SU-DHL-6 (cell line): ENCODE data around the gene CHIC2.
"Not testable (repeated sequence)": the region's sequence is repeated elsewhere in the genome, so short reads cannot be mapped to it uniquely, and the experiment has no call there.

Experiments
- EZH2phosphoT487 ChIP-seq: fragments of 200-600 bp; sonication (generic), shearing (Covaris generic); conservative IDR thresholded peaks from 2 replicates; pipeline ENCODE4 v1.6.1; 2018; ENCODE audit warnings: mild to moderate bottlenecking, antibody characterized with exemption, low read length, moderate library complexity, mixed read lengths
- TF ChIP-seq, protein P1 (sequence below): fragments of 200-600 bp; sonication (generic); IDR thresholded peaks from one replicate; pipeline ENCODE4 v1.5.1; 2017; ENCODE audit warnings: antibody characterized with exemption, mild to moderate bottlenecking, low read length, moderate library complexity; ENCODE audit not compliant: insufficient read depth, poor library complexity, severe bottlenecking

DNA sequence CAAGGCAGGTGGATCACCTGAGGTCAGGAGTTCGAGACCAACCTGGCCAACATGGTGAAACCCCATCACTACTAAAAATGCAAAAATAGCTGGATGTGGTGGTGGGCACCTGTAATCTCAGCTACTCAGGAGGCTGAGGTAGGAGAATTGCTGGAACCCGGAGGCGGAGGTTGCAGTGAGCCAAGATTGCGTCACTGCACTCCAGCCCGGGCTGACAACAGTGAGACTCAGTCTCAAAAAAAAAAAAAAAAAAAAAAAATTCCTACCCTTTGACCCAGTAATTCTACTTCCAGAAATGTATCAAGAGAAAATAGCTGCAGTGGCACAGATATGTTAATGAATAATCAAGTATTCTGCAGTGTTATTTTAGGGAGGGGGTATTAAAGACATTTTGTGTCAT, 11.1 kb downstream of the CHIC2 start:
- TF ChIP-seq, protein P1, sequence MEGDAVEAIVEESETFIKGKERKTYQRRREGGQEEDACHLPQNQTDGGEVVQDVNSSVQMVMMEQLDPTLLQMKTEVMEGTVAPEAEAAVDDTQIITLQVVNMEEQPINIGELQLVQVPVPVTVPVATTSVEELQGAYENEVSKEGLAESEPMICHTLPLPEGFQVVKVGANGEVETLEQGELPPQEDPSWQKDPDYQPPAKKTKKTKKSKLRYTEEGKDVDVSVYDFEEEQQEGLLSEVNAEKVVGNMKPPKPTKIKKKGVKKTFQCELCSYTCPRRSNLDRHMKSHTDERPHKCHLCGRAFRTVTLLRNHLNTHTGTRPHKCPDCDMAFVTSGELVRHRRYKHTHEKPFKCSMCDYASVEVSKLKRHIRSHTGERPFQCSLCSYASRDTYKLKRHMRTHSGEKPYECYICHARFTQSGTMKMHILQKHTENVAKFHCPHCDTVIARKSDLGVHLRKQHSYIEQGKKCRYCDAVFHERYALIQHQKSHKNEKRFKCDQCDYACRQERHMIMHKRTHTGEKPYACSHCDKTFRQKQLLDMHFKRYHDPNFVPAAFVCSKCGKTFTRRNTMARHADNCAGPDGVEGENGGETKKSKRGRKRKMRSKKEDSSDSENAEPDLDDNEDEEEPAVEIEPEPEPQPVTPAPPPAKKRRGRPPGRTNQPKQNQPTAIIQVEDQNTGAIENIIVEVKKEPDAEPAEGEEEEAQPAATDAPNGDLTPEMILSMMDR, result not testable (repeated sequence)
- not testable (repeated sequence) for TF ChIP-seq EZH2phosphoT487
